Hindlimb muscle (tissue), 1 donor: ENCODE results near the gene CYP4F11. TPM values are rescaled to one million over a fixed set of nuclear protein-coding genes. Genes with fewer than 3 reads are reported as not detected.
"Not testable (repeated sequence)": the region's sequence is repeated elsewhere in the genome, so short reads cannot be mapped to it uniquely, and the experiment has no call there.

Source experiments
- DNase-seq: peaks from one replicate; pipeline ENCODE4 v3.0.0-alpha.2; 2013
- polyA plus RNA-seq: library from polyadenylated mRNA; unstranded; fragments of 120-200 nt; gene quantifications from one replicate; pipeline ENCODE4 v1.2.1, GENCODE V29; 2013; ENCODE audit not compliant: insufficient read length

The CYP4F11 gene
- polyA plus RNA-seq, 1 donor = not detected

GRCh38 chr19:15874821-15875474, 59.4 kb downstream of the CYP4F11 start:
- DNase-seq = no peak

DNA sequence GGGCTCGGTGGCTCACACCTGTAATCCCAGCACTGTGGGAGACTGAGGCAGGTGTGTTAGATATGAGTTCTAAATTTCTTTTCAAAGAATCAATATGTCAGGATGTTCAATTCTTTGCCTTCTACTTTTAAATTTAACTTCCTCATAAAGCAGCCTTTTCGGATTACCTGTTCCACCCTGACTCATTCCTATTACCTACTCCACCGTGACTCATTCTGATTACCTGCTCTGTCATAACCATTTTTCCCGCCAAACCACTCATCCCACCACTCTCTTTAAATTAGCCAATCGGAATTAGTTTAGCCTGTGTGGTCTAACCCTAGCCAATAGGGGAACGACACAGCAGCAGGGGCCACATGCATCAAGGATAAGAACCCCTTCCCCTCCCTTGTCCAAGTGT, 60.6 kb downstream of the CYP4F11 start:
- DNase-seq = not testable (repeated sequence)

DNA sequence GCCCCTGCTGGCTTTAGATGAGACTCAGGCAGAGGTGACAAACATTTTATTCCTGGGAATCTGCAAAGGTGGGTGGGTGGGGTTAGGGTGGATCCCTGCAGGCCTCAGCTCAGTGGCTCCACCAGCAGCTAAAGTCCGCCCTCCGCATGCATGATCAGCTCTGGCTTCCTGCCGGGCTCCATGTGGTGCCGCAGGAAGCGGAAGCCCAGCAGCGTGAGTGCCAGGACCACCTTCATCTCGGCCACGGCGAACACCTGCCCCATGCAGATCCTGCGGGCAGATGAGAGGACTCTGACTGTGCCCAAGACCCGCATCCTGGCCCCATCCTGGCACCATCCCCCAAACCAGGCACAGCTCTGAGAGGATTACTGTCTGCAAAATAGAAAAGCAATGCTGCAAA, 62.8 kb downstream of the CYP4F11 start:
- DNase-seq = no peak

GRCh38 chr19:15869873-15870272, 64.5 kb downstream of the CYP4F11 start:
- DNase-seq = no peak

- DNase-seq = peak; percentile 8
Measured at GRCh38 chr19:15869109-15869555, 65.2 kb downstream of the CYP4F11 start.

DNA sequence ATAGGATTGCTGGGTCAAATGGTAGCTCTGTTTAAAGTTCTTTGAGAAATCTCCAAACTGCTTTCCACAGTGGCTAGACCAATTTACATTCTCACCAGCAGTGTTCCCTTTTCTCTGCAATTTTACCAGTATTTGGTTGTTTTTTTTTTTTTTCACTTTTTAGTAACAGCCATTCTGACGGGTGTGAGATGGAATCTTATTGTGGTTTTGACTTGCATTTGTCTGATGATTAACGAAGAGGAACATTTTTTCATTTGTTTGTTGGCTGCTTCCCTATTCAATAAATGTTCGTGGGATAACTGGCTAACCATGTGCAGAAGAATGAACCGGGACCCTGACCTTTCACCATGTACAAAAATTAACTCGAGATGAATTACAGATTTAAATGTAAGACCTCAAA, 67.7 kb downstream of the CYP4F11 start:
- DNase-seq = no peak

DNA sequence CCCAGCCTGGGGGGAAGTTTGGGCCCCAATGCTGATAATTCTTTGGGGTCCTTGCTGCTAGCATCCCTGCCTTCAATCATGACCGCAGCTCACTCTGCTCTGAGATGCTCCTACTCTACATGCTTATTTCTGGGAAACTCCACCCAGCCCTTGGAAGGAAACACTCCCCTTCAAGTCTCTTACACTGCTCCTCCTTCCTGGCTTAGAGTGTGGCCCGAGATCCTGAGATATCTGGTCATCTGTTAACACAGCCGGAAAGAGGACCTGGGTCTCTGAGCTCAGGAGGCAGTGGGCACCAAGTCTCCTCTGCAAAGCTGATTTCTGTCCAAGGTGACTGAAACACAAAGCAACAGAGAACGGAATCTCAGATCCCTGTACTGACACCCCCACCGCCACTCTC, 69.5 kb downstream of the CYP4F11 start:
- DNase-seq = no peak

DNA sequence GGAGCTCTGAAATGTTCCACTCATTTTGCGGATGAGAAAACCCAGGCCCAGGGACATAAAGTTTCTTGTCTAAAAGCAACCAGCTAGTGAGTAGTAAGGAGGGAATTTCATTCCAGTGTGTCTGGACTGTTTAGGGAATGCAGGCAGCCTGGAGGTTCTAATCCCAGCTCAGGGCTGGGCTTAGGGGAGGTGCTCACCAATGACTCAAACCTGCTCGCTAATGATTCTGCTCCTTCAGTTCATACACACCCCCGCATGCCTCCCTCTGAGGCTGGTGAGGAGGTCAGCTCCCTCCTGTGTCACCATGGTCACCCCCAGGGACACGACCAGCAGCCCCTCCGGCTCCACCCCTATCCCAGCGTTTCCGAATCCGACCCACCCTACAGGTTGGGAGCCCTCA, 71.1 kb downstream of the CYP4F11 start:
- no peak for DNase-seq

DNA sequence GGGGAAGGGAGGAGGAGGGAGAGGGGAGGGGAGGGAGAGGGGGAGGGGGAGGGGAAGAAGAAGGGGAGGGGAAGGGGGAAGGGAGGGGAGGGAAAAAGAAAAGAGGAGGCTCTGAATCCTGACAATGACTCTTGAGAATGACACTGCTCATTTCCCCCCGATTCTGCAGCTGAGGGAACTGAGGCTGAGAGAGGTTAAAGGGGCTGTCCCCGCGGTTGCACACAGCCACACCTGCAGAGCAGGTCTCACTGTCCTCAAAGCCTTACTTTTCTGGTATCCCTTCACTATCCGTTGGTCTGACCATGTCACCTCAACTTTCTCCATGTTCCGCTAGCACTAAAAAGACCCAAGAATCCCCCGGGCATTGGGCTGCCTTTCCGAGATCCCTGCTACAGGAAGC, 71.9 kb downstream of the CYP4F11 start:
- no peak for DNase-seq

Other genes with a start within 250 kb of the CYP4F11 start
- gene OR10H2, start 206.5 kb downstream of the CYP4F11 start, polyA plus RNA-seq = not detected
- gene OR10H3, start 196.5 kb downstream of the CYP4F11 start, polyA plus RNA-seq = not detected
- gene OR10H5, start 146.9 kb downstream of the CYP4F11 start, polyA plus RNA-seq = 0.04 TPM
- gene OR10H1, start 118.9 kb downstream of the CYP4F11 start, polyA plus RNA-seq = not detected
- not detected for gene CYP4F2, start 36.5 kb downstream of the CYP4F11 start, polyA plus RNA-seq
- gene OR10H4, start 14.5 kb upstream of the CYP4F11 start, polyA plus RNA-seq = not detected
- gene TPM4, start 142.0 kb upstream of the CYP4F11 start, polyA plus RNA-seq = 183 TPM
- gene RAB8A, start 177.4 kb upstream of the CYP4F11 start, polyA plus RNA-seq = 32.6 TPM
- gene HSH2D, start 209.2 kb upstream of the CYP4F11 start, polyA plus RNA-seq = 0.40 TPM
- gene CIB3, start 239.0 kb upstream of the CYP4F11 start, polyA plus RNA-seq = not detected